Panc1 (cell line): ENCODE measurements around the gene RPS6KL1. TPM values are rescaled to one million over a fixed set of nuclear protein-coding genes. Genes with fewer than 3 reads are reported as not detected.
"Not testable (repeated sequence)": the region's sequence is repeated elsewhere in the genome, so short reads cannot be mapped to it uniquely, and the experiment has no call there.

ENCODE experiments used
- ATAC-seq: fragments of 200-7000 bp; cut with Tn5 transposase; 2 replicates; pipeline ENCODE4 v1.9.1; 2020; ENCODE audit warnings: mild to moderate bottlenecking, moderate library complexity
- BruUV-seq: library from RNA; stranded (reverse); fragments of 400-500 nt; replicated peaks from 2 replicates; lab custom pipeline; 2021; lab: Mats Ljungman, UMichigan
- CTCF ChIA-PET: fragments of 300-600 bp; sonication (Branson Sonifier 250); formaldehyde crosslinking; loops from one replicate; lab custom pipeline; 2022; ENCODE audit warnings: antibody characterized with exemption; lab: Charles Lee
- POLR2A ChIA-PET: fragments of 300-600 bp; sonication (Branson Sonifier 250); formaldehyde crosslinking; loops from one replicate; lab custom pipeline; 2022; ENCODE audit warnings: antibody characterized with exemption; lab: Charles Lee
- DNase-seq: peaks from one replicate; pipeline ENCODE4 v3.0.0-alpha.2; 2010; ENCODE audit warnings: low read depth, low spot score
- H3K27ac ChIP-seq: 2 replicates; pipeline ENCODE4 v1.5.1; 2011; ENCODE audit warnings: mild to moderate bottlenecking, low read length, inconsistent platforms
- H3K27me3 ChIP-seq: fragments of 200-500 bp; sonication (Bioruptor generic); 2 replicates; pipeline ENCODE4 v1.6.0; 2014; ENCODE audit warnings: low read length, inconsistent platforms; ENCODE audit not compliant: control insufficient read depth, insufficient read depth
- H3K36me3 ChIP-seq: fragments of 200-500 bp; sonication (Bioruptor generic); 2 replicates; pipeline ENCODE4 v1.5.1; 2014; ENCODE audit warnings: inconsistent platforms, mild to moderate bottlenecking, low read length, moderate library complexity; ENCODE audit not compliant: control insufficient read depth, insufficient read depth
- H3K4me1 ChIP-seq: 2 replicates; pipeline ENCODE4 v1.5.1; 2011; ENCODE audit warnings: inconsistent platforms, mild to moderate bottlenecking, low read length, moderate library complexity; ENCODE audit not compliant: control insufficient read depth, insufficient read depth
- H3K4me3 ChIP-seq, 2 experiments: 2 replicates each; pipeline ENCODE4 v1.5.1; 2011 to 2012; ENCODE audit warnings: low read depth in 2 of 2, low read length in 2 of 2, mild to moderate bottlenecking in 2 of 2, inconsistent platforms in 1 of 2, moderate library complexity in 1 of 2
- H3K9me3 ChIP-seq: fragments of 200-500 bp; sonication (Bioruptor generic); 2 replicates; pipeline ENCODE4 v1.5.1; 2014; ENCODE audit warnings: low read depth, mild to moderate bottlenecking, inconsistent platforms, low read length, moderate library complexity; ENCODE audit not compliant: control insufficient read depth, insufficient read depth
- POLR2AphosphoS5 ChIP-seq: IDR thresholded peaks from 2 replicates; pipeline ENCODE4 v1.6.1; 2012; ENCODE audit warnings: mild to moderate bottlenecking, low read depth, low read length, moderate library complexity
- SIN3A ChIP-seq: IDR thresholded peaks from 2 replicates; pipeline ENCODE4 v1.6.1; 2012; ENCODE audit warnings: low read depth, mild to moderate bottlenecking, low read length, moderate library complexity, borderline replicate concordance; ENCODE audit not compliant: insufficient read depth
- TCF7L2 ChIP-seq: IDR thresholded peaks from 2 replicates; pipeline ENCODE4 v1.6.1; 2011; ENCODE audit warnings: mild to moderate bottlenecking, low read depth, low read length, inconsistent platforms
- in situ Hi-C: cut with HindIII; loops from 2 replicates; pipeline ENCODE4 v1.10.0; 2016; ENCODE audit warnings: low sequenced_read_pairs, low pct_unique_long_range_greater_than_20kb
- intact Hi-C: fragments of 100-400 bp; cut with micrococcal nuclease; formaldehyde crosslinking; loops from one replicate; pipeline ENCODE4 v1.10.0; 2022; ENCODE audit not compliant: unreplicated experiment
- total RNA-seq: library from RNA; stranded (reverse); gene quantifications from one replicate; pipeline ENCODE4 v1.2.1, GENCODE V29; 2021; ENCODE audit not compliant: unreplicated experiment
- TF ChIP-seq, protein P1 (sequence below): fragments of 450-650 bp; IDR thresholded peaks from 2 replicates; pipeline ENCODE4 v1.5.1; 2017; ENCODE audit warnings: mild to moderate bottlenecking
- TF ChIP-seq, protein P2 (sequence below), 2 experiments: IDR thresholded peaks; 2 replicates each; pipeline ENCODE4 v1.6.1; 2011 to 2012; ENCODE audit warnings: low read depth in 2 of 2, control low read depth in 1 of 2, low read length in 1 of 2, mild to moderate bottlenecking in 1 of 2, moderate library complexity in 1 of 2; ENCODE audit not compliant: insufficient read depth in 1 of 2

RPS6KL1 gene
- total RNA-seq, 1 experiment from 2014 or later = 14.9 TPM

DNA sequence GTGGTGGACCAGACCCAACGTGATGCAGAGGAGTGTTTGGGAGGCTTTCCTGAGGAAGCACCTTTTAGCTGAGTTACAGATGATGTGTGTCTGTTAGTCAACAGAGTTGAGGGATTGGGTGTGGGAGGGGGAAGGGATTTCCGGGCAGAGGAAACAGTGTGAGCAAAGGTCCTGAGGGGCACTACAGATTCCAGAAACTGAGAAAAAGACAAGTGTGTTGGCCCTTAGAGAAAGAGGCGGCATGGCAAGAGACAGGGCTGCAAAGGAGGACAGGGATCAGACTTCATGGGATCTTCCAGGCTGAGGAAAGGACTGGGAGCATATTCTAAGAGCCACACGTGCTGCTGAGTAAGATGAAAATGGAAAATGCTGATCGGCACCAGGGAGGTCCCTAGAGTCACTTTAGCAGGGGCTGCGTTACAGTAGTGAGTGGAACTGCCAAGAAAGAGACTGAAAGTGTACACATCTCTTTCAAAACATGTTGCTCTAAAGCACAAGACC lies 9.4 kb upstream of the RPS6KL1 start:
- Histone ChIP-seq H3K4me1 (no peaks in the 10 kb centered on the region; the same call in 1 of the 2 replicates), H3K36me3 (no peaks in the 10 kb centered on the region), H3K27me3 (no peaks in the 10 kb centered on the region), H3K9me3 (no peaks in the 10 kb centered on the region), H3K27ac (no peak overlapping the region), H3K4me3 (no peak overlapping the region)
- TF ChIP-seq, protein P1, sequence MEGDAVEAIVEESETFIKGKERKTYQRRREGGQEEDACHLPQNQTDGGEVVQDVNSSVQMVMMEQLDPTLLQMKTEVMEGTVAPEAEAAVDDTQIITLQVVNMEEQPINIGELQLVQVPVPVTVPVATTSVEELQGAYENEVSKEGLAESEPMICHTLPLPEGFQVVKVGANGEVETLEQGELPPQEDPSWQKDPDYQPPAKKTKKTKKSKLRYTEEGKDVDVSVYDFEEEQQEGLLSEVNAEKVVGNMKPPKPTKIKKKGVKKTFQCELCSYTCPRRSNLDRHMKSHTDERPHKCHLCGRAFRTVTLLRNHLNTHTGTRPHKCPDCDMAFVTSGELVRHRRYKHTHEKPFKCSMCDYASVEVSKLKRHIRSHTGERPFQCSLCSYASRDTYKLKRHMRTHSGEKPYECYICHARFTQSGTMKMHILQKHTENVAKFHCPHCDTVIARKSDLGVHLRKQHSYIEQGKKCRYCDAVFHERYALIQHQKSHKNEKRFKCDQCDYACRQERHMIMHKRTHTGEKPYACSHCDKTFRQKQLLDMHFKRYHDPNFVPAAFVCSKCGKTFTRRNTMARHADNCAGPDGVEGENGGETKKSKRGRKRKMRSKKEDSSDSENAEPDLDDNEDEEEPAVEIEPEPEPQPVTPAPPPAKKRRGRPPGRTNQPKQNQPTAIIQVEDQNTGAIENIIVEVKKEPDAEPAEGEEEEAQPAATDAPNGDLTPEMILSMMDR = no peak
- TF ChIP-seq, protein P2, sequence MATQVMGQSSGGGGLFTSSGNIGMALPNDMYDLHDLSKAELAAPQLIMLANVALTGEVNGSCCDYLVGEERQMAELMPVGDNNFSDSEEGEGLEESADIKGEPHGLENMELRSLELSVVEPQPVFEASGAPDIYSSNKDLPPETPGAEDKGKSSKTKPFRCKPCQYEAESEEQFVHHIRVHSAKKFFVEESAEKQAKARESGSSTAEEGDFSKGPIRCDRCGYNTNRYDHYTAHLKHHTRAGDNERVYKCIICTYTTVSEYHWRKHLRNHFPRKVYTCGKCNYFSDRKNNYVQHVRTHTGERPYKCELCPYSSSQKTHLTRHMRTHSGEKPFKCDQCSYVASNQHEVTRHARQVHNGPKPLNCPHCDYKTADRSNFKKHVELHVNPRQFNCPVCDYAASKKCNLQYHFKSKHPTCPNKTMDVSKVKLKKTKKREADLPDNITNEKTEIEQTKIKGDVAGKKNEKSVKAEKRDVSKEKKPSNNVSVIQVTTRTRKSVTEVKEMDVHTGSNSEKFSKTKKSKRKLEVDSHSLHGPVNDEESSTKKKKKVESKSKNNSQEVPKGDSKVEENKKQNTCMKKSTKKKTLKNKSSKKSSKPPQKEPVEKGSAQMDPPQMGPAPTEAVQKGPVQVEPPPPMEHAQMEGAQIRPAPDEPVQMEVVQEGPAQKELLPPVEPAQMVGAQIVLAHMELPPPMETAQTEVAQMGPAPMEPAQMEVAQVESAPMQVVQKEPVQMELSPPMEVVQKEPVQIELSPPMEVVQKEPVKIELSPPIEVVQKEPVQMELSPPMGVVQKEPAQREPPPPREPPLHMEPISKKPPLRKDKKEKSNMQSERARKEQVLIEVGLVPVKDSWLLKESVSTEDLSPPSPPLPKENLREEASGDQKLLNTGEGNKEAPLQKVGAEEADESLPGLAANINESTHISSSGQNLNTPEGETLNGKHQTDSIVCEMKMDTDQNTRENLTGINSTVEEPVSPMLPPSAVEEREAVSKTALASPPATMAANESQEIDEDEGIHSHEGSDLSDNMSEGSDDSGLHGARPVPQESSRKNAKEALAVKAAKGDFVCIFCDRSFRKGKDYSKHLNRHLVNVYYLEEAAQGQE (IDR thresholded peaks at IDR 0.05; ENCODE audit: insufficient read depth in 1 of 2, low read depth in 2 of 2, low read length in 1 of 2) = no peak
- TF ChIP-seq SIN3A (no peak), POLR2AphosphoS5 (no peak), TCF7L2 (no peak)
- DNase-seq (no peak), ATAC-seq (peak; percentile 48; the same call in 1 of the 2 replicates)
- no TSS peak for BruUV-seq
- in situ Hi-C loops (no loop called here), intact Hi-C loops (no loop called here)
- CTCF ChIA-PET = interaction anchor here (0.7 kb wide), 1 partner anchor 12 kb away, joined by 3 read pairs; no protein-coding TSS in a partner anchor
- POLR2A ChIA-PET = no interaction called here

- H3K9me3 ChIP-seq, POLR2A ChIA-PET, H3K27ac ChIP-seq, BruUV-seq, H3K4me1 ChIP-seq, H3K36me3 ChIP-seq, H3K27me3 ChIP-seq, in situ Hi-C loops, ATAC-seq, intact Hi-C loops, H3K4me3 ChIP-seq, DNase-seq: not testable (repeated sequence)
- CTCF ChIA-PET = interaction anchor here (0.7 kb wide), 2 partner anchors 31 to 1983 kb away, joined by 6 to 11 read pairs; no protein-coding TSS in a partner anchor
Measured at GRCh38 chr14:74931744-74932143, 8.7 kb upstream of the RPS6KL1 start.

- POLR2A ChIA-PET = no interaction called here
- in situ Hi-C loops (no loop called here), intact Hi-C loops (no loop called here)
- CTCF ChIA-PET = no interaction called here
- TF ChIP-seq, protein P1 = no peak
- TF ChIP-seq POLR2AphosphoS5 (no peak), TCF7L2 (no peak), SIN3A (no peak)
- TF ChIP-seq, protein P2 (IDR thresholded peaks at IDR 0.05; ENCODE audit: insufficient read depth in 1 of 2, low read depth in 2 of 2, low read length in 1 of 2) = no peak
- no peaks in the 10 kb centered on the region for H3K9me3 ChIP-seq
- H3K27ac ChIP-seq = no peak overlapping the region
- BruUV-seq = no TSS peak
- H3K27me3 ChIP-seq = no peaks in the 10 kb centered on the region
- no peak for DNase-seq
- H3K36me3 ChIP-seq = no peaks in the 10 kb centered on the region
- ATAC-seq = no peak
- H3K4me1 ChIP-seq = no peaks in the 10 kb centered on the region; the same call in 1 of the 2 replicates
- no peak overlapping the region for H3K4me3 ChIP-seq
Measured at GRCh38 chr14:74929242-74929641, 6.2 kb upstream of the RPS6KL1 start.
